ENCODE results near the gene ACVR1B. TPM values are rescaled to one million over a fixed set of nuclear protein-coding genes. Genes with fewer than 3 reads are reported as not detected.

Gene ACVR1B
- total and polyA plus RNA-seq, 2 experiments from 2014 or later = 2.4 to 7.5 TPM

DNA sequence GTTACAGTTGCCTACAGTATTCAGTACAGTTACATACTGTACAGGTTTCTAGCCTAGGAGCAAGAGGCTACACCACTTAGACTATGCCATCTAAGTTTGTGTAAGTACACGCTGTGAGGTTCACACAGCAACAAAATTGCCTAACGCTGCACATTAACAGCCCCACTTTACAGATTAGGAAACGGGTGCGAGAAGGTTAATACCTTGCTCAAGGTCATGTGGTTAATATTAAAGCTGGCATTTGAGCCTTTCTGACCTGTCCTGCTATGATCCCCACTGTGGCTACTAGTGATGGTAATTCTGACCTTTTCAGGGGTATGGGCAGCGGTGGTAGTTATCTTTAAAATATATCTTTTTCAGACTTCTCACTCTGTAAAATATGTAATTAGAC lies 20.9 kb downstream of the ACVR1B start (continued):
- TF ChIP-seq, protein P1, sequence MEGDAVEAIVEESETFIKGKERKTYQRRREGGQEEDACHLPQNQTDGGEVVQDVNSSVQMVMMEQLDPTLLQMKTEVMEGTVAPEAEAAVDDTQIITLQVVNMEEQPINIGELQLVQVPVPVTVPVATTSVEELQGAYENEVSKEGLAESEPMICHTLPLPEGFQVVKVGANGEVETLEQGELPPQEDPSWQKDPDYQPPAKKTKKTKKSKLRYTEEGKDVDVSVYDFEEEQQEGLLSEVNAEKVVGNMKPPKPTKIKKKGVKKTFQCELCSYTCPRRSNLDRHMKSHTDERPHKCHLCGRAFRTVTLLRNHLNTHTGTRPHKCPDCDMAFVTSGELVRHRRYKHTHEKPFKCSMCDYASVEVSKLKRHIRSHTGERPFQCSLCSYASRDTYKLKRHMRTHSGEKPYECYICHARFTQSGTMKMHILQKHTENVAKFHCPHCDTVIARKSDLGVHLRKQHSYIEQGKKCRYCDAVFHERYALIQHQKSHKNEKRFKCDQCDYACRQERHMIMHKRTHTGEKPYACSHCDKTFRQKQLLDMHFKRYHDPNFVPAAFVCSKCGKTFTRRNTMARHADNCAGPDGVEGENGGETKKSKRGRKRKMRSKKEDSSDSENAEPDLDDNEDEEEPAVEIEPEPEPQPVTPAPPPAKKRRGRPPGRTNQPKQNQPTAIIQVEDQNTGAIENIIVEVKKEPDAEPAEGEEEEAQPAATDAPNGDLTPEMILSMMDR (conservative IDR thresholded peaks at IDR 0.05; ENCODE audit: low read depth in 2 of 2) = no peak
- TF ChIP-seq NANOG (IDR thresholded peaks at IDR 0.05; ENCODE audit: borderline replicate concordance) (no peak), CREB1 (CRISPR knock-in tag; IDR thresholded peaks at IDR 0.05; ENCODE audit: low read depth) (no peak), ZNF114 (CRISPR knock-in tag; IDR thresholded peaks at IDR 0.05) (no peak), JUNB (IDR thresholded peaks at IDR 0.05; ENCODE audit: unreplicated experiment) (no peak), STAT1 (IDR thresholded peaks at IDR 0.05; ENCODE audit: unreplicated experiment) (no peak)

DNA sequence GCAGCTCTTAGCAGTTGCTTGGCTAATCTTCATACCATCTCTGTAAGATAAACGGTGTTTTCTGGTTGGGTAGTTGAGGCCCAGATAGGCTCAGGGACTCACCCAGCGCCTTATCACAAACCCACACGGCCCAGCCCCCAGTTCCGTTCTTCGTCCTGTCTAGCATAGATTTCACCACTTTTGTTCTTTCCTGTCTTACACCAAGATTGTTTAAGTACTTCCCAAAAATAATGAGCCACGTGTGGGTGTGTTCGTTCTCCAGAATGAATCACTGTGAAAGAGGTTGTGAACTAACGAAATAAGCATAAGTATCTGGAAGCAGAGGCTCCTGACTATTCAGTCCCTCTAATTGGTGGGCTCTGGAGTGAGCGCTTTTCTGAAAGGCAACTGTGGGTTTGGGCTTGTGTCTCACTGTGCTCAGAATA lies 21.4 kb downstream of the ACVR1B start:
- Histone ChIP-seq H3K4me2 (no peak overlapping the region), H2AFZ (no peak overlapping the region)
- no peaks in the 10 kb centered on the region for H3K9me3 Mint-ChIP-seq
- TF ChIP-seq EZH2phosphoT487 (IDR thresholded peaks at IDR 0.05; ENCODE audit: unreplicated experiment) = no peak
- TF ChIP-seq STAT1 (IDR thresholded peaks at IDR 0.05; ENCODE audit: unreplicated experiment) = no peak
- TF ChIP-seq ZNF331 (CRISPR knock-in tag; IDR thresholded peaks at IDR 0.05; ENCODE audit: low read depth) = no peak
- no peak for TF ChIP-seq NANOG (IDR thresholded peaks at IDR 0.05; ENCODE audit: borderline replicate concordance)
- TF ChIP-seq EZH2 (IDR thresholded peaks at IDR 0.05; ENCODE audit: low read depth, unreplicated experiment) = no peak
- TF ChIP-seq POLR2AphosphoS5 (IDR thresholded peaks at IDR 0.05; ENCODE audit: low read depth) = no peak
- no peak for TF ChIP-seq CREB1 (CRISPR knock-in tag; IDR thresholded peaks at IDR 0.05; ENCODE audit: low read depth)
- TF ChIP-seq, protein P2, sequence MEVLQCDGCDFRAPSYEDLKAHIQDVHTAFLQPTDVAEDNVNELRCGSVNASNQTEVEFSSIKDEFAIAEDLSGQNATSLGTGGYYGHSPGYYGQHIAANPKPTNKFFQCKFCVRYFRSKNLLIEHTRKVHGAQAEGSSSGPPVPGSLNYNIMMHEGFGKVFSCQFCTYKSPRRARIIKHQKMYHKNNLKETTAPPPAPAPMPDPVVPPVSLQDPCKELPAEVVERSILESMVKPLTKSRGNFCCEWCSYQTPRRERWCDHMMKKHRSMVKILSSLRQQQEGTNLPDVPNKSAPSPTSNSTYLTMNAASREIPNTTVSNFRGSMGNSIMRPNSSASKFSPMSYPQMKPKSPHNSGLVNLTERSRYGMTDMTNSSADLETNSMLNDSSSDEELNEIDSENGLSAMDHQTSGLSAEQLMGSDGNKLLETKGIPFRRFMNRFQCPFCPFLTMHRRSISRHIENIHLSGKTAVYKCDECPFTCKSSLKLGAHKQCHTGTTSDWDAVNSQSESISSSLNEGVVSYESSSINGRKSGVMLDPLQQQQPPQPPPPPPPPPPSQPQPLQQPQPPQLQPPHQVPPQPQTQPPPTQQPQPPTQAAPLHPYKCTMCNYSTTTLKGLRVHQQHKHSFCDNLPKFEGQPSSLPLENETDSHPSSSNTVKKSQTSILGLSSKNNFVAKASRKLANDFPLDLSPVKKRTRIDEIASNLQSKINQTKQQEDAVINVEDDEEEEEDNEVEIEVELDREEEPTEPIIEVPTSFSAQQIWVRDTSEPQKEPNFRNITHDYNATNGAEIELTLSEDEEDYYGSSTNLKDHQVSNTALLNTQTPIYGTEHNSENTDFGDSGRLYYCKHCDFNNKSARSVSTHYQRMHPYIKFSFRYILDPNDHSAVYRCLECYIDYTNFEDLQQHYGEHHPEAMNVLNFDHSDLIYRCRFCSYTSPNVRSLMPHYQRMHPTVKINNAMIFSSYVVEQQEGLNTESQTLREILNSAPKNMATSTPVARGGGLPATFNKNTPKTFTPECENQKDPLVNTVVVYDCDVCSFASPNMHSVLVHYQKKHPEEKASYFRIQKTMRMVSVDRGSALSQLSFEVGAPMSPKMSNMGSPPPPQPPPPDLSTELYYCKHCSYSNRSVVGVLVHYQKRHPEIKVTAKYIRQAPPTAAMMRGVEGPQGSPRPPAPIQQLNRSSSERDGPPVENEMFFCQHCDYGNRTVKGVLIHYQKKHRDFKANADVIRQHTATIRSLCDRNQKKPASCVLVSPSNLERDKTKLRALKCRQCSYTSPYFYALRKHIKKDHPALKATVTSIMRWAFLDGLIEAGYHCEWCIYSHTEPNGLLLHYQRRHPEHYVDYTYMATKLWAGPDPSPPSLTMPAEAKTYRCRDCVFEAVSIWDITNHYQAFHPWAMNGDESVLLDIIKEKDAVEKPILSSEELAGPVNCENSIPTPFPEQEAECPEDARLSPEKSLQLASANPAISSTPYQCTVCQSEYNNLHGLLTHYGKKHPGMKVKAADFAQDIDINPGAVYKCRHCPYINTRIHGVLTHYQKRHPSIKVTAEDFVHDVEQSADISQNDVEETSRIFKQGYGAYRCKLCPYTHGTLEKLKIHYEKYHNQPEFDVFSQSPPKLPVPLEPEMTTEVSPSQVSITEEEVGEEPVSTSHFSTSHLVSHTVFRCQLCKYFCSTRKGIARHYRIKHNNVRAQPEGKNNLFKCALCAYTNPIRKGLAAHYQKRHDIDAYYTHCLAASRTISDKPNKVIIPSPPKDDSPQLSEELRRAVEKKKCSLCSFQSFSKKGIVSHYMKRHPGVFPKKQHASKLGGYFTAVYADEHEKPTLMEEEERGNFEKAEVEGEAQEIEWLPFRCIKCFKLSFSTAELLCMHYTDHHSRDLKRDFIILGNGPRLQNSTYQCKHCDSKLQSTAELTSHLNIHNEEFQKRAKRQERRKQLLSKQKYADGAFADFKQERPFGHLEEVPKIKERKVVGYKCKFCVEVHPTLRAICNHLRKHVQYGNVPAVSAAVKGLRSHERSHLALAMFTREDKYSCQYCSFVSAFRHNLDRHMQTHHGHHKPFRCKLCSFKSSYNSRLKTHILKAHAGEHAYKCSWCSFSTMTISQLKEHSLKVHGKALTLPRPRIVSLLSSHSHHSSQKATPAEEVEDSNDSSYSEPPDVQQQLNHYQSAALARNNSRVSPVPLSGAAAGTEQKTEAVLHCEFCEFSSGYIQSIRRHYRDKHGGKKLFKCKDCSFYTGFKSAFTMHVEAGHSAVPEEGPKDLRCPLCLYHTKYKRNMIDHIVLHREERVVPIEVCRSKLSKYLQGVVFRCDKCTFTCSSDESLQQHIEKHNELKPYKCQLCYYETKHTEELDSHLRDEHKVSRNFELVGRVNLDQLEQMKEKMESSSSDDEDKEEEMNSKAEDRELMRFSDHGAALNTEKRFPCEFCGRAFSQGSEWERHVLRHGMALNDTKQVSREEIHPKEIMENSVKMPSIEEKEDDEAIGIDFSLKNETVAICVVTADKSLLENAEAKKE (CRISPR knock-in tag; IDR thresholded peaks at IDR 0.05) = no peak
- TF ChIP-seq, protein P3, sequence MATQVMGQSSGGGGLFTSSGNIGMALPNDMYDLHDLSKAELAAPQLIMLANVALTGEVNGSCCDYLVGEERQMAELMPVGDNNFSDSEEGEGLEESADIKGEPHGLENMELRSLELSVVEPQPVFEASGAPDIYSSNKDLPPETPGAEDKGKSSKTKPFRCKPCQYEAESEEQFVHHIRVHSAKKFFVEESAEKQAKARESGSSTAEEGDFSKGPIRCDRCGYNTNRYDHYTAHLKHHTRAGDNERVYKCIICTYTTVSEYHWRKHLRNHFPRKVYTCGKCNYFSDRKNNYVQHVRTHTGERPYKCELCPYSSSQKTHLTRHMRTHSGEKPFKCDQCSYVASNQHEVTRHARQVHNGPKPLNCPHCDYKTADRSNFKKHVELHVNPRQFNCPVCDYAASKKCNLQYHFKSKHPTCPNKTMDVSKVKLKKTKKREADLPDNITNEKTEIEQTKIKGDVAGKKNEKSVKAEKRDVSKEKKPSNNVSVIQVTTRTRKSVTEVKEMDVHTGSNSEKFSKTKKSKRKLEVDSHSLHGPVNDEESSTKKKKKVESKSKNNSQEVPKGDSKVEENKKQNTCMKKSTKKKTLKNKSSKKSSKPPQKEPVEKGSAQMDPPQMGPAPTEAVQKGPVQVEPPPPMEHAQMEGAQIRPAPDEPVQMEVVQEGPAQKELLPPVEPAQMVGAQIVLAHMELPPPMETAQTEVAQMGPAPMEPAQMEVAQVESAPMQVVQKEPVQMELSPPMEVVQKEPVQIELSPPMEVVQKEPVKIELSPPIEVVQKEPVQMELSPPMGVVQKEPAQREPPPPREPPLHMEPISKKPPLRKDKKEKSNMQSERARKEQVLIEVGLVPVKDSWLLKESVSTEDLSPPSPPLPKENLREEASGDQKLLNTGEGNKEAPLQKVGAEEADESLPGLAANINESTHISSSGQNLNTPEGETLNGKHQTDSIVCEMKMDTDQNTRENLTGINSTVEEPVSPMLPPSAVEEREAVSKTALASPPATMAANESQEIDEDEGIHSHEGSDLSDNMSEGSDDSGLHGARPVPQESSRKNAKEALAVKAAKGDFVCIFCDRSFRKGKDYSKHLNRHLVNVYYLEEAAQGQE (IDR thresholded peaks at IDR 0.05; ENCODE audit: unreplicated experiment) = no peak
- no peak for TF ChIP-seq JUNB (IDR thresholded peaks at IDR 0.05; ENCODE audit: unreplicated experiment)

More for the DNA sequence above, 21.4 kb downstream of the ACVR1B start:
- ATAC-seq (no peak; the same call in 2 of the 3 replicates), DNase-seq (ENCODE audit: low spot score) (no peak)
- 0 out of 2 replicates have a peak, but pooled peaks cover 10% of the 10 kb centered on the region for H3K79me2 ChIP-seq (replicated peaks; ENCODE audit: insufficient read depth)
- Mint-ChIP-seq H3K4me1 (peaks cover 40% of the 10 kb centered on the region), H3K4me3 (no peak overlapping the region), H3K27me3 (ENCODE audit: insufficient read depth, low read depth, poor library complexity) (peaks cover 1% of the 10 kb centered on the region), H3K36me3 (ENCODE audit: low read depth) (peaks cover 23% of the 10 kb centered on the region), H3K27ac (no peak overlapping the region)
- no peak overlapping the region for H3K27ac ChIP-seq (ENCODE audit: low read depth)
- H3K4me3 ChIP-seq = no peak overlapping the region
- H3K9me2 ChIP-seq (ENCODE audit: insufficient read depth) = no peaks in the 10 kb centered on the region
- peaks cover 12% of the 10 kb centered on the region for H3K4me1 ChIP-seq (ENCODE audit: insufficient read depth)
- no peaks in the 10 kb centered on the region for H3K27me3 ChIP-seq (ENCODE audit: insufficient read depth)
- H4K20me1 ChIP-seq (replicated peaks; ENCODE audit: insufficient read depth) = peaks cover 26% of the 10 kb centered on the region; the same call in 1 of the 2 replicates
- no peaks in the 10 kb centered on the region for H3F3A ChIP-seq (replicated peaks; ENCODE audit: low read depth)
- no peaks in the 10 kb centered on the region for H3K36me3 ChIP-seq (ENCODE audit: insufficient read depth)

All from GM23338 (cell line).